ENCODE measurements around the gene TSPOAP1. TPM values are rescaled to one million over a fixed set of nuclear protein-coding genes. Genes with fewer than 3 reads are reported as not detected.

The TSPOAP1 gene
- total and polyA plus RNA-seq, 2 of the 4 experiments (the other 2 are of a cell fraction): 0.90 to 1.6 TPM

GRCh38 chr17:58252141-58252540 is 76.5 kb downstream of the TSPOAP1 start:
- H3K9me3 ChIP-seq (ENCODE audit: control insufficient read depth, insufficient read depth, low read length): no peaks in the 10 kb centered on the region
- intact Hi-C loops (cut with micrococcal nuclease): no loop called here

More at GRCh38 chr17:58252141-58252540, 76.5 kb downstream of the TSPOAP1 start:
- Histone ChIP-seq H4K8ac (ENCODE audit: low read depth in 2 of 2, low read length in 2 of 2) (no peak overlapping the region), H3K36me3 (ENCODE audit: control insufficient read depth, insufficient read depth, low read length) (no peaks in the 10 kb centered on the region), H3K4me3 (ENCODE audit: insufficient read depth, low read depth, low read length) (no peak overlapping the region), H4K5ac (ENCODE audit: low read depth, low read length) (no peak overlapping the region), H4K20me1 (ENCODE audit: insufficient read depth, low read length) (no peaks in the 10 kb centered on the region), H3K27ac (ENCODE audit: insufficient read depth, low read length) (no peak overlapping the region), H3K4ac (ENCODE audit: low read depth, low read length) (no peak overlapping the region), H4K91ac (ENCODE audit: insufficient read depth, low read depth, low read length) (no peak overlapping the region), H3K56ac (ENCODE audit: extremely low read depth, insufficient read depth, low read length) (no peak overlapping the region), H2AK5ac (ENCODE audit: low read depth, low read length) (no peak overlapping the region), H3K4me2 (ENCODE audit: low read depth, low read length) (no peak overlapping the region), H3K14ac (replicated peaks; ENCODE audit: low read depth, low read length) (no peak overlapping the region), H3K4me1 (ENCODE audit: control insufficient read depth, insufficient read depth, low read length) (no peaks in the 10 kb centered on the region), H3K9me1 (ENCODE audit: insufficient read depth, low read length) (no peaks in the 10 kb centered on the region), H3K9ac (ENCODE audit: low read depth, low read length) (no peak overlapping the region), H3K23ac (ENCODE audit: low read depth, low read length) (no peak overlapping the region), H2BK5ac (ENCODE audit: low read depth, low read length, poor library complexity, severe bottlenecking) (no peak overlapping the region), H3K27me3 (ENCODE audit: control insufficient read depth, insufficient read depth, low read length) (peaks cover 40% of the 10 kb centered on the region), H2BK120ac (ENCODE audit: low read depth, low read length) (no peak overlapping the region), H3K18ac (ENCODE audit: low read depth, low read length) (no peak overlapping the region), H2BK20ac (ENCODE audit: low read depth, low read length) (no peak overlapping the region), H2AFZ (replicated peaks; ENCODE audit: low read length, poor library complexity) (no peak overlapping the region), H2BK15ac (ENCODE audit: low read depth, low read length) (no peak overlapping the region), H3K79me1 (ENCODE audit: low read depth in 1 of 2, low read length in 2 of 2) (no peaks in the 10 kb centered on the region), H2AK9ac (replicated peaks; ENCODE audit: low read depth, low read length, poor library complexity) (no peak overlapping the region)
- DNase-seq: no peak
- WGBS, 2 experiments (ENCODE audit: extremely low coverage in 2 of 2, insufficient read length in 1 of 2): 36% methylated on average over 3 of the region's 9 CpGs; no CpG with 5 or more reads in 1 of the 2 experiments
- in situ Hi-C loops (cut with MboI; ENCODE audit: low sequenced_read_pairs) (no loop called here), dilution Hi-C loops (cut with HindIII; ENCODE audit: low sequenced_read_pairs, unreplicated experiment) (no loop called here)
- TF ChIP-seq NFE2L2 (IDR thresholded peaks at IDR 0.05; ENCODE audit: low read depth, low read length): no peak
- no peak for TF ChIP-seq SMC3 (IDR thresholded peaks at IDR 0.05; ENCODE audit: low read depth, low read length)
- no peak for TF ChIP-seq BHLHE40 (IDR thresholded peaks at IDR 0.05; ENCODE audit: low read depth, low read length)
- no peak for TF ChIP-seq MAFK (IDR thresholded peaks at IDR 0.05; ENCODE audit: low read depth, low read length)
- no peak for TF ChIP-seq USF2 (IDR thresholded peaks at IDR 0.05; ENCODE audit: low read depth, low read length)
- TF ChIP-seq RAD21 (IDR thresholded peaks at IDR 0.05; ENCODE audit: low read length): no peak
- no peak for TF ChIP-seq POLR2A (IDR thresholded peaks at IDR 0.05; ENCODE audit: low read depth, low read length)
- TF ChIP-seq MAZ (IDR thresholded peaks at IDR 0.05; ENCODE audit: borderline replicate concordance, low read depth, low read length): no peak
- no peak for TF ChIP-seq RCOR1 (IDR thresholded peaks at IDR 0.05; ENCODE audit: insufficient replicate concordance, low read length)
- no peak for TF ChIP-seq CEBPB (IDR thresholded peaks at IDR 0.05; ENCODE audit: low read depth, low read length)
- TF ChIP-seq ELK1 (IDR thresholded peaks at IDR 0.05; ENCODE audit: borderline replicate concordance, low read depth, low read length): no peak
- CTCF ChIA-PET: no interaction called here
- ATAC-seq (ENCODE audit: low read depth): no peak
- POLR2A ChIA-PET (ENCODE audit: unreplicated experiment): no interaction called here
- no TSS peak for BruUV-seq (replicated peaks)

Measured in IMR-90 (cell line).